Osteocyte (in vitro differentiated cells): ENCODE data around the gene PPP1R27. TPM values are rescaled to one million over a fixed set of nuclear protein-coding genes. Genes with fewer than 3 reads are reported as not detected.

Experiments
- DNase-seq: peaks from one replicate; pipeline ENCODE4 v3.0.0; 2021; ENCODE audit warnings: mixed read lengths; ENCODE audit not compliant: unreplicated experiment; ENCODE audit errors: extremely low spot score
- H3K27ac Mint-ChIP-seq: one replicate; pipeline ENCODE4 v1.8.0; 2021; ENCODE audit warnings: mild to moderate bottlenecking, mixed read lengths; ENCODE audit not compliant: unreplicated experiment
- H3K27me3 Mint-ChIP-seq: one replicate; pipeline ENCODE4 v1.8.0; 2021; ENCODE audit warnings: mixed read lengths; ENCODE audit not compliant: unreplicated experiment
- H3K36me3 Mint-ChIP-seq: one replicate; pipeline ENCODE4 v1.8.0; 2021; ENCODE audit warnings: mixed read lengths; ENCODE audit not compliant: unreplicated experiment
- H3K4me1 Mint-ChIP-seq: one replicate; pipeline ENCODE4 v1.8.0; 2021; ENCODE audit warnings: mixed read lengths; ENCODE audit not compliant: unreplicated experiment
- H3K4me3 Mint-ChIP-seq: one replicate; pipeline ENCODE4 v1.8.0; 2021; ENCODE audit warnings: mild to moderate bottlenecking, moderate library complexity, mixed read lengths; ENCODE audit not compliant: unreplicated experiment
- H3K9me3 Mint-ChIP-seq: one replicate; pipeline ENCODE4 v1.8.0; 2021; ENCODE audit warnings: mixed read lengths; ENCODE audit not compliant: unreplicated experiment
- total RNA-seq: library from RNA; stranded (reverse); gene quantifications from 2 replicates; pipeline ENCODE4 v1.2.1, GENCODE V29; 2021
- TF ChIP-seq, protein P1 (sequence below): fragments of 200-600 bp; sonication (generic); IDR thresholded peaks from 2 replicates; pipeline ENCODE4 v1.5.0; 2021; ENCODE audit warnings: antibody characterized with exemption, mild to moderate bottlenecking, moderate library complexity

Gene PPP1R27
- total RNA-seq, 1 donor from 2014 or later, result 0.62 TPM

DNA sequence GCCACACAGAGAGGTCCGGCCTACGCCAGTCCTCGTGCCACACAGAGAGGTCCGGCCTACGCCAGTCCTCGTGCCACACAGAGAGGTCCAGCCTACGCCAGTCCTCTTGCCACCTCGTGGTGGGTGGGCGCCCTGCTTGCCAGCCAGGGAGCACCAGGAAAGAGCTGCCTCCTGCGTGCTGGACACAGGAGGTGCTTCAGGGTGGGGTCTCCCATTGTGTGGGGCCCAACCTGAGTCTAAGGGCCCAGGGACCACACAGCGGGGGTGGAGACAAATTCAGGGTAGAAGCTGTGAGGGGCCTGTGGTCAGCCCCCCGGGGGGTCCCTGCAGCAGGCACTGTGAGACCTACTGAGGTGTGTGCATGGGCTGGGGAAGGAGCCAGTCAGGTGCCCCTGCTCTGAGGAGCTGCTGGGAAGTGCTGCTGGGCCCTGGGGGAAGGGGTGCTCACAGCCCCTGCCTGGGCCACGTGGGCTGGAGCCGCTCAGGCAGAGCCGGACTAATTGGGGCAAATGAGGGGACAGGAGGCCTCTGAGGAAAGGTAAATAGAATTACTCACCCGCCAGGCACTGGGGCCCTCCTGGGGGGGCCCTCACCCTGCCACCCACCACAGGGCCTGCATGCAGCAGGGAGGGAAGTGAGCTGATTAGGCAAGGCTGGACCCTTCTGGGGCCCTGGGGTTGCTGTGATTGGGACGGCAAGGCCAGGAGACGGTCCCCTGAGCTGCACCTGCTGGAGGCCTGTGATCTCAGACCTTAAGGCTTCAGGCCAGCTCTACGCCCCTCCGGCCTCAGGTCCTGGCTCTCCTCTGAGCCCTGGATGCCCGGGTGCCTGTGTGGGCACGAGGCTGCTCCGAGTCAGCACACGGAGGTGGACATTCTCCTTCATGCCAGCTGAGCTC, 19.9 kb downstream of the PPP1R27 start:
- Mint-ChIP-seq H3K4me1 (no peaks in the 10 kb centered on the region), H3K9me3 (no peaks in the 10 kb centered on the region), H3K4me3 (no peak overlapping the region), H3K36me3 (no peaks in the 10 kb centered on the region), H3K27me3 (peaks cover 2% of the 10 kb centered on the region), H3K27ac (no peak overlapping the region)
- no peak for DNase-seq
- TF ChIP-seq, protein P1, sequence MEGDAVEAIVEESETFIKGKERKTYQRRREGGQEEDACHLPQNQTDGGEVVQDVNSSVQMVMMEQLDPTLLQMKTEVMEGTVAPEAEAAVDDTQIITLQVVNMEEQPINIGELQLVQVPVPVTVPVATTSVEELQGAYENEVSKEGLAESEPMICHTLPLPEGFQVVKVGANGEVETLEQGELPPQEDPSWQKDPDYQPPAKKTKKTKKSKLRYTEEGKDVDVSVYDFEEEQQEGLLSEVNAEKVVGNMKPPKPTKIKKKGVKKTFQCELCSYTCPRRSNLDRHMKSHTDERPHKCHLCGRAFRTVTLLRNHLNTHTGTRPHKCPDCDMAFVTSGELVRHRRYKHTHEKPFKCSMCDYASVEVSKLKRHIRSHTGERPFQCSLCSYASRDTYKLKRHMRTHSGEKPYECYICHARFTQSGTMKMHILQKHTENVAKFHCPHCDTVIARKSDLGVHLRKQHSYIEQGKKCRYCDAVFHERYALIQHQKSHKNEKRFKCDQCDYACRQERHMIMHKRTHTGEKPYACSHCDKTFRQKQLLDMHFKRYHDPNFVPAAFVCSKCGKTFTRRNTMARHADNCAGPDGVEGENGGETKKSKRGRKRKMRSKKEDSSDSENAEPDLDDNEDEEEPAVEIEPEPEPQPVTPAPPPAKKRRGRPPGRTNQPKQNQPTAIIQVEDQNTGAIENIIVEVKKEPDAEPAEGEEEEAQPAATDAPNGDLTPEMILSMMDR, result no peak

DNA sequence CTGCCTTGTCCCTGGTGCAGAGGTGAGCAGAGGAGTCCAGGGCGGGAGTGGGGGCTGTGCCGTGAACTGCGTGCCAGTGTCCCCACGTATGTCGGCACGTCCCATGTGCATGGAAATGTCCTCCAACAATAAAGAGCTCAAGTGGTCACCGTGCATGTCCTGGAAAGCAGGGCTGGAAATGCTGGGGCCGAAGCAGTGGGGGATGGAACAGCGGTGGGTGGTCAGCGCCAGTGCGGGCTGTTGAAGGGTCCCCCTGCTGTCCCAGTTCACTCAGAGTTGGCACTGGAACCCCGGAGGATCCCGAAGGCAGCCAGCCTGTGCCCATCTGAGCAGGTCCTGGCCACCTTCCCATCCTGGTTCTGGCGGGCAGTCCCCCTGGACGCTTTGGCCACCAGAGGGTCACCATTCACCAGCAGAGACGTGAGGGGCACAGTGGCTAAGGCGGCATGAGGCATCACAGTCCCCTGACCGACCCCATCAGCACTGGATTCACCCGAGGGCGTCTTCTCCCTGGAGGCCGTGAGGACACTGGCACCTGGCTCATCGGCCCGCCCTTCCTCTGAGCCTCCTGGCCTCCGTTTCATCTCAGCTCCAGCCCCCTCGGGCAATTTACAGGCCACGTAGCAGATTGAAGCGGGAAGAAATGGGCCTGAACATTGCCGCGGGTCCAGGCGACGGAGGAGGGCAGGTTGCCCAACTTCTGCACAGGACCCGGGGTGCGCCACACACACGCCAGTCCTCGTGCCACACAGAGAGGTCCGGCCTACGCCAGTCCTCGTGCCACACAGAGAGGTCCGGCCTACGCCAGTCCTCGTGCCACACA, 20.8 kb downstream of the PPP1R27 start:
- DNase-seq, result no peak
- H3K4me3 Mint-ChIP-seq, result no peak overlapping the region
- H3K27ac Mint-ChIP-seq, result no peak overlapping the region
- no peaks in the 10 kb centered on the region for H3K36me3 Mint-ChIP-seq
- TF ChIP-seq, protein P1, result no peak
- no peaks in the 10 kb centered on the region for H3K4me1 Mint-ChIP-seq
- no peaks in the 10 kb centered on the region for H3K9me3 Mint-ChIP-seq
- H3K27me3 Mint-ChIP-seq, result peaks cover 4% of the 10 kb centered on the region

DNA sequence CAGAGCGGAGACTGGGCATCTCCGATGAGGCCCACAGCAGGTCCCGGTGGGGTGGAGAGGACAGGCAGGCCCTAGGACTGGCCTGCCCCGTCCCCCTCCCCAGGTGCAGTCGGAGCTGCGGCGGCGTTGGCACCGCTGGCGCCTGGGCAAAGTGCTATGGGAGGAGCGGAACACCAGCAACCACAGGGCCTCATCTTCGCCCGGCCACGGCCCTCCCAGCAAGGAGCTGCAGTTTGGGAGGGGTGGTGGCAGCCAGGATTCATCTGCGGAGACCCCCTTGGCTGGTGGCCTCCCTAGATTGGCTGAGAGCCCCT, 21.5 kb downstream of the PPP1R27 start:
- H3K27ac Mint-ChIP-seq, result no peak overlapping the region
- TF ChIP-seq, protein P1, result no peak
- H3K36me3 Mint-ChIP-seq, result no peaks in the 10 kb centered on the region
- DNase-seq, result no peak
- H3K4me3 Mint-ChIP-seq, result no peak overlapping the region
- no peaks in the 10 kb centered on the region for H3K9me3 Mint-ChIP-seq
- H3K27me3 Mint-ChIP-seq, result peaks cover 6% of the 10 kb centered on the region
- H3K4me1 Mint-ChIP-seq, result no peaks in the 10 kb centered on the region

DNA sequence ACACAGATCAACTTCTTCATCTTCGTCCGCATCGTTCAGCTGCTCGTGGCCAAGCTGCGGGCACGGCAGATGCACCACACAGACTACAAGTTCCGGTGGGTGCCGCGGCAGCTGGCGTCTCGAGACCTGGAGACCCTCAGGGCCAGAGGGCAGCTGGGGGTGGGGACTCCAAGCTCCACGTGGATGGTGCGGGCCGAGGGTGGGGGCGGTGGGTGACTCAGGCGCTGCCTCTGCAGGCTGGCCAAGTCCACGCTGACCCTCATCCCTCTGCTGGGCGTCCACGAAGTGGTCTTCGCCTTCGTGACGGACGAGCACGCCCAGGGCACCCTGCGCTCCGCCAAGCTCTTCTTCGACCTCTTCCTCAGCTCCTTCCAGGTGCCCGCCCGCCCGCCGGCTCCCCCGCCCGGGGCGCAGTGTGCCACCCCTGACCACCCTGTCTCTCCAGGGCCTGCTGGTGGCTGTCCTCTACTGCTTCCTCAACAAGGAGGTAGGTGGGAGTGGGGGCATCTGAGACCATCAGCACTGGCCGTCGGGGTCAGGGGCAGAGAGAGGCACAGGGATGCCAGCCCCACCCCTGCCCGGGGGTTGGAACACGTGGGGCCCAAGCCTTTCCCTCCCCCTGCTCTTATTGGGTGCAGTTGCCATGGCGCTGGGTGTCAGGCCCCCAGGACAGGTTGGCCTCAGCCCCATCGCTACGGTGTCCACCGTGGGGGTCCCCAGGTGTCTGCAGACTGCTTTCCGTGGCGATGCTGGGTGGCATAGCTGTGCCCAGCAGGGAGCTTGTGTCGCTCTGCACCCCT, 22.1 kb downstream of the PPP1R27 start:
- no peaks in the 10 kb centered on the region for H3K4me1 Mint-ChIP-seq
- H3K4me3 Mint-ChIP-seq, result no peak overlapping the region
- H3K36me3 Mint-ChIP-seq, result no peaks in the 10 kb centered on the region
- no peak overlapping the region for H3K27ac Mint-ChIP-seq
- TF ChIP-seq, protein P1, result no peak
- H3K9me3 Mint-ChIP-seq, result no peaks in the 10 kb centered on the region
- H3K27me3 Mint-ChIP-seq, result peaks cover 6% of the 10 kb centered on the region
- no peak for DNase-seq
